Mucosa of stomach (tissue), 1 donor: ENCODE measurements around the gene PACS2.

ENCODE experiments used
- H3K27me3 ChIP-seq: one replicate; pipeline ENCODE4 v1.7.0; 2013; ENCODE audit warnings: mild to moderate bottlenecking, low read length; ENCODE audit not compliant: control insufficient read depth, insufficient read depth
- H3K36me3 ChIP-seq: one replicate; pipeline ENCODE4 v1.7.0; 2013; ENCODE audit warnings: low read length; ENCODE audit not compliant: control insufficient read depth, insufficient read depth
- H3K4me1 ChIP-seq: one replicate; pipeline ENCODE4 v1.7.0; 2013; ENCODE audit warnings: mild to moderate bottlenecking, low read length; ENCODE audit not compliant: control insufficient read depth, insufficient read depth
- H3K4me3 ChIP-seq: one replicate; pipeline ENCODE4 v1.7.0; 2013; ENCODE audit warnings: low read length
- H3K9ac ChIP-seq: one replicate; pipeline ENCODE4 v1.7.0; 2013; ENCODE audit warnings: mild to moderate bottlenecking, low read length, moderate library complexity
- H3K9me3 ChIP-seq: one replicate; pipeline ENCODE4 v1.7.0; 2013; ENCODE audit warnings: mild to moderate bottlenecking, low read length, moderate library complexity; ENCODE audit not compliant: control insufficient read depth
- donor health status: Pancreatic carcinoma.

Gene PACS2

GRCh38 chr14:105377555-105378182 lies 63.1 kb downstream of the PACS2 start:
- Histone ChIP-seq H3K36me3 (no peaks in the 10 kb centered on the region), H3K9ac (no peak overlapping the region), H3K4me1 (peaks cover 7% of the 10 kb centered on the region), H3K27me3 (no peaks in the 10 kb centered on the region), H3K4me3 (no peak overlapping the region), H3K9me3 (no peaks in the 10 kb centered on the region)

GRCh38 chr14:105378199-105378598 lies 63.7 kb downstream of the PACS2 start:
- H3K9ac ChIP-seq, result no peak overlapping the region
- H3K27me3 ChIP-seq, result no peaks in the 10 kb centered on the region
- no peak overlapping the region for H3K4me3 ChIP-seq
- H3K36me3 ChIP-seq, result no peaks in the 10 kb centered on the region
- peaks cover 7% of the 10 kb centered on the region for H3K4me1 ChIP-seq
- no peaks in the 10 kb centered on the region for H3K9me3 ChIP-seq

- Histone ChIP-seq H3K27me3 (no peaks in the 10 kb centered on the region), H3K9me3 (no peaks in the 10 kb centered on the region), H3K36me3 (no peaks in the 10 kb centered on the region), H3K4me1 (peaks cover 7% of the 10 kb centered on the region), H3K9ac (no peak overlapping the region), H3K4me3 (no peak overlapping the region)
Measured at GRCh38 chr14:105378873-105379685, 64.5 kb downstream of the PACS2 start.

GRCh38 chr14:105379946-105380345 lies 65.4 kb downstream of the PACS2 start:
- no peaks in the 10 kb centered on the region for H3K27me3 ChIP-seq
- H3K4me1 ChIP-seq, result peaks cover 7% of the 10 kb centered on the region
- no peaks in the 10 kb centered on the region for H3K9me3 ChIP-seq
- H3K36me3 ChIP-seq, result no peaks in the 10 kb centered on the region
- H3K9ac ChIP-seq, result no peak overlapping the region
- no peak overlapping the region for H3K4me3 ChIP-seq

GRCh38 chr14:105380756-105381155 lies 66.2 kb downstream of the PACS2 start:
- H3K36me3 ChIP-seq, result no peaks in the 10 kb centered on the region
- H3K27me3 ChIP-seq, result no peaks in the 10 kb centered on the region
- no peaks in the 10 kb centered on the region for H3K9me3 ChIP-seq
- H3K9ac ChIP-seq, result no peak overlapping the region
- H3K4me3 ChIP-seq, result no peak overlapping the region
- H3K4me1 ChIP-seq, result peaks cover 7% of the 10 kb centered on the region

GRCh38 chr14:105381446-105382342 lies 67.1 kb downstream of the PACS2 start:
- no peaks in the 10 kb centered on the region for H3K36me3 ChIP-seq
- no peaks in the 10 kb centered on the region for H3K9me3 ChIP-seq
- H3K4me1 ChIP-seq, result peaks cover 7% of the 10 kb centered on the region
- H3K4me3 ChIP-seq, result no peak overlapping the region
- H3K9ac ChIP-seq, result no peak overlapping the region
- no peaks in the 10 kb centered on the region for H3K27me3 ChIP-seq

- Histone ChIP-seq H3K4me3 (no peak overlapping the region), H3K9me3 (no peaks in the 10 kb centered on the region), H3K9ac (no peak overlapping the region), H3K27me3 (no peaks in the 10 kb centered on the region), H3K36me3 (no peaks in the 10 kb centered on the region), H3K4me1 (peaks cover 7% of the 10 kb centered on the region)
Measured at GRCh38 chr14:105382343-105383082, 68.0 kb downstream of the PACS2 start.

GRCh38 chr14:105383083-105383730 lies 68.7 kb downstream of the PACS2 start:
- no peak overlapping the region for H3K9ac ChIP-seq
- H3K4me1 ChIP-seq, result peaks cover 2% of the 10 kb centered on the region
- no peaks in the 10 kb centered on the region for H3K27me3 ChIP-seq
- H3K9me3 ChIP-seq, result no peaks in the 10 kb centered on the region
- H3K36me3 ChIP-seq, result no peaks in the 10 kb centered on the region
- no peak overlapping the region for H3K4me3 ChIP-seq

GRCh38 chr14:105384041-105384557 lies 69.6 kb downstream of the PACS2 start:
- no peaks in the 10 kb centered on the region for H3K36me3 ChIP-seq
- H3K4me1 ChIP-seq, result no peaks in the 10 kb centered on the region
- no peak overlapping the region for H3K4me3 ChIP-seq
- no peak overlapping the region for H3K9ac ChIP-seq
- H3K27me3 ChIP-seq, result no peaks in the 10 kb centered on the region
- no peaks in the 10 kb centered on the region for H3K9me3 ChIP-seq

- Histone ChIP-seq H3K9me3 (no peaks in the 10 kb centered on the region), H3K4me1 (peaks cover 1% of the 10 kb centered on the region), H3K27me3 (no peaks in the 10 kb centered on the region), H3K9ac (no peak overlapping the region), H3K36me3 (no peaks in the 10 kb centered on the region), H3K4me3 (no peak overlapping the region)
Measured at GRCh38 chr14:105384605-105385321, 70.2 kb downstream of the PACS2 start.

- Histone ChIP-seq H3K27me3 (no peaks in the 10 kb centered on the region), H3K9ac (no peak overlapping the region), H3K4me1 (peaks cover 3% of the 10 kb centered on the region), H3K9me3 (no peaks in the 10 kb centered on the region), H3K36me3 (no peaks in the 10 kb centered on the region), H3K4me3 (no peak overlapping the region)
Measured at GRCh38 chr14:105385322-105385637, 70.7 kb downstream of the PACS2 start.
